Activated CD4-positive, alpha-beta T cell treated with anti-CD3 and anti-CD28 coated beads, Interleukin-2, amount 50 U/mL, for 4 hours (primary cell): ENCODE results near the gene BEGAIN.

Experiments used
- DNase-seq, 2 experiments: peaks; one replicate each; pipeline ENCODE4 v3.0.0-alpha.2; 2020

BEGAIN gene

DNA sequence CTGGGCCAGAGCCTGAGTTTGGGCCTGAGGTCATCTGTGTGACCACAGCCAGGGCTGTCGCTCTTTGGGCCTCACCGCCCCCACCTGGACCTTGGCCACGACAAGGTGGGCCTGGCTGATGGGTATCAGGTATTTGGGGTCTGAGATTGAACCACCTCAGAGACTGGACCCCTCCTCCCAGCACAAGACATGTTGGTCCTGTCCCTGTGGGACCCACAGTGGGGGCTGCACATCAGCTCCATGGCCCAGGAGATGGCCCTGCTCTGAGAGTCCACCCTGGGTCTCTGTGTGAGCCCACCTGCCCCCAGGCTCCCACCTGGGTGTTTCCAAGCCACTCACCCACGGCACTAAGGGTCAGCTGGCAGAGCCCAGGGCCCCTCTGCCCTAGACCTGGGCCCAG lies 20.6 kb downstream of the BEGAIN start:
- no peak for DNase-seq

DNA sequence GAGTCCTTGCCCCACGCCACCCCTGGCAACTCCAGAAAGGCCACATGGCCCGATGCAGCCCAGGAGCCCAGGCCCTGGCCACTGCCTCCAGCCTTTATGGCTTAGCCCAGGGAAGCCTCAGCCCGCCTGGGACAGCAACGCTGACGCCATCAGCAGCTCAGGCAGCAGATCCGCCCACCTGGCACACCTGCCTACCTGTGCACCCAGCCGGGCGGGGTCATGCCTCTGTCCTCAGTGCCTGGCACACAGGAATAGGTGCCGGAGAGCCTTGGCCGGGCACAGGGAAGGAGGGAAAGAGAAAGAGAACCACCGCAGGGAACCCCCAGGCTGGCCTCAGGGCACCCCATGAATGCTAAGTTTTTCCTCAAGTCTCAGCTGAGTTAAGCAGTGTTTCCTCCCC lies 21.1 kb downstream of the BEGAIN start:
- no peak for DNase-seq

DNA sequence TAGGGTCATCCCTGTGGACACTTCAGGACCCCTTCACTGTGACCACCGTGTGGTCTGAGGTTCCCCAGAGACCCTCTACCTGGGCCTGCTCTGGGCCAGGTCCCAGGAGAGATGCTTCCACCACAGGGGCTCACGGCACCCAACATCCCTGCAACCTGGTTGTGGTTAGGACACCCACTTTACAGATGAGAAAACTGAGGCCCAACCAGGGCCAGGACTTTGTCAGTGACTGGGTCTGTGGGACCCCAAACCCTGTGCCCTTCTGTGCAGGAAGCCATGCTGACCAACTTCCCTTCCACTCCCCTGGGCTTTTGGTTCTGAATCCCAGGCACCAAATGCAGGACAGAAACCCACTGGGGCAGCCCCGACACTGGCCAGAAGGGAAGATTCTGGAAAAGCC lies 21.6 kb downstream of the BEGAIN start:
- no peak for DNase-seq

DNA sequence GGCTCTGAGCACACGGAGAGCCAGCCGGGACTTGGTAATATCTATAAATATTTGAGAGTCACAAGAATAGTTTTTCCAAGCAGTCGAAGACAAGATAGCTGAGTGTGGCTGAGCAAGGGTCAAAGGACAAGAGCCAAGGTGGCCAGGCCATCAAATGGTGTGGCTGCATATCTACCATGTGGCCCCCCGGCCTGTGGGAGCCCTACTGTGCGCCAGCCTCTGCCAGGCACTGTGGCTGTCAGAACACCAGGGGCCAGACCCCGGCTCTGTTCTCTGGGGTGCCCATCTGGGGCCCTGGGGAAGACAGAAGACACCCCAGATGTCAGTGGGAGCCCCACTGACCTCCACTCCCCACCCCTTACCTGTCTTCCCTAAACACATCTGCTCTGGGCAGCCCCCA lies 22.7 kb downstream of the BEGAIN start:
- no peak for DNase-seq

DNA sequence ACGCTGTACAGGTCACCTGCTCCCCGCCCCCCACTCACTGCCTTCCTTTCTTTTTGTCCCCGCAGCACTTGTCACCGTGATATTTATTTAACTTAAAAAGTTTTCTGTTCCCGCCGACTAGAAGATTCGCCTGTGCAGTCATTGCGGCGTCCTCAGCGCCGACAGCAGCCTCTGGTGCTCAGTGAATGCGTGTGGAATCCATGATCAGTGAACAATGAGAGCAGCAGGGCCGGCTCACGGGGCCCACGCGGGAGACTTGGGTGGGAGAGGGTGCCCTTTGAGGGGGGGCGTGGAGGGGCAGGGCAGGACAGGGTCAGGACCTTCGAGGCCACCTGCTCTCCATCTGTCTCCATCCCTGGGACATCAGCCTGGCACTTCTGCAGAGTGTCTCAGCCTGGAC lies 24.5 kb downstream of the BEGAIN start:
- DNase-seq = no peak

DNA sequence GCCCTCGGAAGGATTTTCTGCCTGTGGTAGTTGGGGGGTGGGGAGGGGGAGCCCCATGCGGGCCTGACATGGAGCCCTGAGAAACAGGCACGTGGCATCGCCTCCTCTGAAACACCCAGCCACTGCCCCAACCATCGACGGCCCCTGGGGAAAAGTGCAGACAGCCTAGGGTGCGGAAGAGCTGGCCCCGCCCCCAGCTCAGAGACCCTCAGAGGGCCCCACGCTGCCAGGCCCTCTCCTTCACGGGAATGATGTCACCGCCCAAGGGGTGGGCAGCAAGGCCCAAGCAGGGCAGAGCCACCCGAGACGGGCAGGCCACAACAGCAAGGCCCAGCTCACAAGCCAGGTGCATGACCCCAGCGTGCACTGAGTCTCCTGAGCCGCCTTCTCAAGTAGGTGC lies 26.2 kb downstream of the BEGAIN start:
- no peak for DNase-seq

DNA sequence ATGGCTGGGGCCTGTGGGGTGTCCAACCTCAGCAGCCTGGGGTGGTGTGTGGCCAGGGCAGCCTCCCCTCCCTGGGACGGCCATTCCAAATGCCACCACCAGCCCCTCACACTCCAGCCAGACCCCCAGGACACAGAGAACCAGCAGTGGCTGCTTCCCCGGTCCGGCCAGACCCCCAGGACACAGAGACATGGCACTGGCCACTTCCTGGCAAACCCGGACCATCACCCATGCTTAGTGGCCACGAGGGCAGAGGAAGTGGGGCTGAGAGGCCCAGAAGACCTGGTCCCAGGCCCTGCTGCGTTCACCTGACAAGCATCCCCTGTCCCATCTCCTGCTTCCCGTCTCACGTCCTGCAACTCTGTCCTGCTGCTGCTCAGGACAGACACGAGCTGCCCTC lies 26.7 kb downstream of the BEGAIN start:
- no peak for DNase-seq

DNA sequence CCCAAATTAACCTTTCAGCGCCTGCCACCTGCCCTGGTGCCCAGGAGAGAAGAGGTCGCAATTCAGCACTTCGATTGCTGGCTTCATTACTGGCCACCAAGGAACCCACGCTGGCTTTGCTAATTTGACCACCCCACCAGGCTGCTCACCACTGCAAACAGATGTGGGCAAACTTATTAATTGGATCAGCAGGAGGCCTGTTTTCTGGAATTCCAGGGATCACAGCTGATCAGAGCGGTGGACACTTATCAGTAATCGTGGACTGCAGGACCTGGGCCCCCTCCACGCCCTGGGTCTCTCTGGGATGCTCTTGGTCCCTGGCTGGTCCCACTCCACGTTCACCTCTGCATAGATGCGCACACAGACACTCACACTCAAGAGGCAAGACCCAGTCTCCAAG lies 27.8 kb downstream of the BEGAIN start:
- no peak for DNase-seq

DNA sequence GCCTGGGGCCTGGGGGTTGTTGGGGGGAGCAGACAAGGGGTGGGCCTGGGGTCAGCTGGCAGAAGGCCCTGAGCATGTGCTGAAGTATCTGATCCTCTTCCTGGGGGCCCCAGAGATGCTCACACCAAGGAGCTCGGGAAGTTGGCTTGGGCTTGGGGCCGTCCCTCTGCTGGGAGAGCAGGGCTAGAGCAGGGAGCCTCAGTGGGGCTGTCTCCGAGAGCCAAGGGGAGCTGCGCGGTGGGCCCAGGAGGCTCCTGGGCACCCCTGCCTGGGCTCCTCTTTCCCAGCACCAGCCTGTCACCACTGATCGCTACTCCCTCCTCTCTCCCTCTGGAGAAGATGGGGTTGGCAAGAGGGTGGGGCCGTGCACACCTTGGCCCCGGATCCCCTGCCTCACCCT lies 28.3 kb downstream of the BEGAIN start:
- DNase-seq = no peak

DNA sequence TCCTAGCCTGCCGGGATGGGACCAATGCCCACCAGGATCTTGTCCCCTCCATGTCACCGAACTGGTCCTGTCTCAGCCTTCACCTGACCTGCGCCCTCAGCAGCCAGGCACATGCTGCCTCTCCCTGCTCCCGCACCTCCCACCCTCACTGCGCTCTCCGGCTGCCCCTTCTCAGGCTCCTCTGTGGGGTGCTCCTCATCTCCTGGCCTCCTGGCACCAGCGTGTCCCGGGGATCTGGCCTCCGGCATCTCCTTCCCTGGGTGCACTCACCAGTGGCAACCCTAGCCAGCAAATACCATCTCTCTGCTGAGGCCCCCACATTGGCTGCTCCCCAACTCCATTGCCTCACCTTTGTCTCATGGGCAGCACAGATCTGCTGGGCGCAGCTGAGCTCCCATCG lies 29.0 kb downstream of the BEGAIN start:
- DNase-seq = no peak

DNA sequence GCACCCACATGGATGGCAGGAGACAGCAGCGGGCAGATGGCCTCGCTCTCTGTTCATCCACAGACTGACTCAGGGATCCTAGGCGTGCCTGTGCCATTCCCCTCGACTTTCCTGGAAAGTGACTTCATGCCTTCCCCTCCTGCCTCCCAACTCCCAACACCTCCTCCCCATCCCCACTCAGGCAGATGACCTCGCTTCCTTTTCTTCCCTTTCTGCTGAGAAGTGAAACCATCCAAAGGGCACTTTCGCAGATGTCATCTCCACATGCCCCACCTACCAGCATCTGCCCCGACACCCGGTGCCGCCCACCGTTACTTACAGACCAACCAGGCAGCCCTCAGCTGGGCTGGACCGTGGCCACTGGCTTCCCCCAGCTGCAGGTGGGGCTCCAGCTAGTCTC lies 29.6 kb downstream of the BEGAIN start:
- no peak for DNase-seq

DNA sequence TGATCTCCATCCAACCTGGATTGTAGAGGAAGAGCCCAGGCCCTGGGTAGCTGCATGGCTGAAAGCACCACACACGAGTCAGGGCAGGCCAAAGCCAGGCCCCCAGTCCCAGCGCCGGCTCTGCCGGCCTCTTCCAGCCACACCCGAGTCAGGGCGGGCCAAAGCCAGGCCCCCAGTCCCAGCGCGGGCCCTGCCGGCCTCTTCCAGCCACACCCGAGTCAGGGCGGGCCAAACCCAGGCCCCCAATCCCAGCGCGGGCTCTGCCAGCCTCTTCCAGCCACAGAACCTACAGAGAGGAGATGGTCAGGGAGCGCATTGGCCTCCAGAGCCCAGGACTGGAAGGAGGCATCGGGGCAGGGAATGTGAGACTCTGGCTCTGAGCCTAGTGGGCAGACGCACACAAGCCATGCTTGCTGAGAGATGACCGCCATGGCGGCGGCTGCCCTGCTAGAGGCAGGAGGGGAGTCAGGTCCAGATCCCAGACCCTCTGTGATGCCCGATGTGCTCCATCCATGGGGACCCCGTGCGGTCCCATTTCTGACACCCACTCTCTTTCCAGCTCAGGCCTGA lies 30.2 kb downstream of the BEGAIN start:
- no peak for DNase-seq

DNA sequence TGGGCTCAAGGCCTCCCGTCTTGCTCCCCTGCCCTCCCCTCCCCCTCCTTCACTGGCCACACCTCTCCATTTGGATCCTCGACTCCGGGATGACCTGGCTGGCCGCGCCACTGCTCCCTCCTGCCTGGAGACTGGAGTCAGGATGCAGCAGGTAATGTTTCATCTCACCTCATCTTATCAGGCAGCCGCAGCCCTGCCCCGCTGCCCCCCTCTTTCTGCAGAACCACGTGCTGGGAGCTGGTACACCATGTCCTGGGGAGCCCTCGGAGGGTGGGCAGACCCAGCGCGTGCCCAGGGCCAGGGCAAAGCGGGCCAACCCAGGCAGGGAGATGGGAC lies 31.1 kb downstream of the BEGAIN start:
- DNase-seq = no peak

DNA sequence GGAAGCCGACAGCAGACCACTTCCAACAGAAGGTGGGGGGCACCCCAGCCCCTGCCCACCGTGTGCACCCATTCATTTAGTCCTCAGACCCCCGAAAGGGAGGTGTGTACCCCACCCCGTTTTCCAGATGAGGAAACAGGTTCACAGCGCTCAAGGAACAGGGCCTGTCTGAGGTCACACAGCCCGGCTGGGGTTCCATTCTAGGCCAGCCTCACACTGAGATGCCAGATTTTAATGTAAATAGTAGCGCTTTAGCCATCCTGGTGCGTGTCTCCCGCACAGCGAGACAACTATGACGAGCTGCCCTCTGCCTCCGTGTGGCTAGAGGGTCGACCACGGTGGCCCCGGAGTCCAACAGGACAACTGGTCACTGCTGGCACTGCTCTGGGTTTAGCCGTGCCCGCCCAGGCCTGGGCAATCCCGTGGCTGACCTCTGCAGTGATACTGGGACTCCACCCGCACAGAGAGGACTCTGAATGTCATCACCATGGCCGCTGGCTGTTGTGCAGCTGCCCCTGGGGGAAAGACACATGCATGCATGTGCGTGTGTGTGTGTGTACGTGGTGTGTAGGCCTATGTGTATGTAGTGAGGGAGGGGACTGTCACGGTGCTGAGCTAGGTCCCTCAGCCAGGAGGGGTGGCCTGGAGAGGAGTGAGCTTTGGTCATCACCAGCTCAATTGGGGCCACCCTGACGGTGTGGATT lies 31.6 kb downstream of the BEGAIN start:
- DNase-seq = no peak

DNA sequence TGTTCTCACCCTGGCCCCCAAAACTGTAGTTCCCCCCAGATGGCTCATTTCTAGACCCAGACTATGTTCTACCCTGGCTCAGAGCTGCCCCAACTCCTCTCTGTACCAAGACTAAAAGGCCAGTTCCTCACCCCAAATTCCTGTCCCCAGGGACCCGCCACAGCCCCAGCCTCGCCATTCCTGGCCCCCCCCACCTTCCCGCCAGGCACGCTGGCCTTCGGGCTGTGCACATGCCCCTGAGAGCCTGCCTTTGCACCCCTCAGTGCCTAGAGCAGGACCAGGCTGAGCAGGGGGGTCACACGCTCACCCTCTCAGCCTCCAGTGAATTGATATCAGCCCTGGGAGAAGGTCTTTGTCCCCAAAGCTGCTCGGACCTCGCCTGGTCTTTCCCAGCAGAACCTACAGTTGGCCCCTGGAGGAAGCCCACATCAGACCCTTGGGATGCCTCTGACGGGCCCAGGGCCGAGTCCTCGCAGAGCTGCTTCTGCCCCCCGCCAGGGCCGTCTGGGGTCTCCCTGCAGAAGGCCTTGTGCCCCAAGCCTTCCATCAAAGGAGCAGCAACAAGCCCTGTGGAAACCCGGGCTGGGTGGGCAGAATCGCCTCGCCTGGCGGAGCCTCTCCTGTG lies 32.4 kb downstream of the BEGAIN start:
- no peak for DNase-seq

DNA sequence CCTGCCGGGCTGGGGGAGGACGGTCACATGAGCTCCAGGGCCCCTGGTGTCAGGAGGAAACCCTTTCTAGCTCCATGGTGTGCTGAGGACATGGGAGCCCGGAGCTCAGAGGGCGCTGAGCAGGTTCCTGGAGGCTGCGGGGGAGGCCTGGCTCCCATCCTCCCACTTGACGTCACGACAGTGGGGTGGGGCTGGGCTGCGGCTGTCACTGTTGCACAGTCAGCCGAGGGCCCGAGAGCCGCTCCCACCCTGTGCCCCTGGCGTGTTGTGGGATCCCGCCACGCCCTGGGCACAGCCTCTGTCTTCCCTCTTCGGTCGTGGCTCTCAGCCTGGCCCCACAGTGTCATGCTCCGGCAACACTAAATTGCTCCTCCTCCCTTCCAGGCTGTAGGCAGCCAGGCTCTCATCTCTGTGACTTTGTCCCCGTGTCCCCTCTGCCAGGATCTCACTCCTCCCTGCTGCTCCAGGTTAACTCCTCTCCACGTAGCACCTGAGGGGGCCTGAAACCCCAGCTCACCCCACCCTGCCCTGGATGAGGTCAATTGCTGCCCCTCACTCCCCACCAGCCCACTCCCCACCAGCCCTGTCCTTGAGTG lies 33.0 kb downstream of the BEGAIN start:
- DNase-seq = no peak

DNA sequence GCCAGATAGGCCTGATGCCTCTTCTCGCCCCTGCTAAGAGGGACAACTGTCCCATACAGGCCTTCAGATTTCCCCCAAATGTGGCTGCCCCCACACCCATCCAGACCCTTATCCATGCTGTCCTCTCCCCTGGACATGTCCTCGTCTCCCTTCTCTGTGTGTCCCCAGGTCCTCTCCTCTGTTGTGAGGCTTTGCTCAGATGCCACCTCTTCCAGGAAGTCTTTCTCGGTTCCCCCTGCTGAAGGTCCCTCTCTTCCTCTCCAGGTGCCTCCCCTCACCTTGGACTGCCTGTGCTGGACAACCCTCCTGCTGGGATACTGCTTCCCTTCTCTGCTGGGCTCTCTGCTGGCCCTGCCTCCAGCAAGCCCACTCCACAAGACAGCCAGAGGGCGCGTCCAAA lies 33.7 kb downstream of the BEGAIN start:
- DNase-seq = no peak

DNA sequence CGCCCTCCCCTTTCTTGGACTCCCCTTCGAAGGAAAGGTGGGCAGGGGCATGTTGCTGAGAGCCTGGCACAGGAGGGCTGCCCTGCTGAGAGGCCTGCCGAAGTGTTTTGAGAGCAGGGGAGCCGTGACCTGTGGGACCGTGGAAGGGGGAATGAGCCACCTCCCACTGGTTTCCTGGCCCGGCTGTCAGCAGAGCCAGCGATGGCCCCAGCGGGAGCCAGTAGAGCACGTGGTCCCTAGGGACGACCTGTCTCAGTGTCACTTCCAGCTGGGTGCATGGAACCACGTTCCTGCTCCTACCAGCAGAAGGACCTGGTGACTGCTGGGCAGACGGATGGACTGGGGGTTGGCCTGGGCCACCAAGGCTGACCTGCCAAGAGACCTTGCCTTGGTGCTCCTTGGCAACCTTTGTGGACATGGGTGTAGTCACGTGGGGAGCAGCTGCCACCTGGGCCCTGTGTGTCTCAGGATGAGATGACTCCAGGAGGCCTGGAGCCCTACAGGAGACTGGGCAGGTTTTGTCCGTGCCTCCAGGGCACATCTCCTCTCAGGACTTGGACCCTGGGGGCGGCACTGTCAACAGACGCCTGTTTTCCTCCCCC lies 34.6 kb downstream of the BEGAIN start:
- no peak for DNase-seq

DNA sequence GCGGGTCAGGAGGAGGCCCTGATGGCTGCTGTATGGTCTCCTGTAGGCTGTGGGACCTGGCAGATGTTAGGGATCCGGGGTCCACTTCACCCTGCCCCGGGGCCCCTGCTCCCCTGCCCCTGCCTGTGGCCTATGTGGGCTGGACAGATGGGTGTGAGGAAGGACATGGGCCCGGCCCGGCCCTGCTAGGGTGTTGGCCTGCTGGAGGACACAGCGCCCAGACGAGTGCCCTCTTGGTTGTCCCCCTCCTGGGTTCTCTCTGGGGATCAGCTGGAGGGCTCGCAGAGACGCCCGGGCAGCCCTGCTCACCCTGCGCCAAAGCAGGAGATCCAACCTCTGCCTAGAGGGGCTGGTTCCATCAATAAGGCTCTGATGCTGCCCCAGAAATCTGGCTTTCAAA lies 36.2 kb downstream of the BEGAIN start:
- DNase-seq = no peak

DNA sequence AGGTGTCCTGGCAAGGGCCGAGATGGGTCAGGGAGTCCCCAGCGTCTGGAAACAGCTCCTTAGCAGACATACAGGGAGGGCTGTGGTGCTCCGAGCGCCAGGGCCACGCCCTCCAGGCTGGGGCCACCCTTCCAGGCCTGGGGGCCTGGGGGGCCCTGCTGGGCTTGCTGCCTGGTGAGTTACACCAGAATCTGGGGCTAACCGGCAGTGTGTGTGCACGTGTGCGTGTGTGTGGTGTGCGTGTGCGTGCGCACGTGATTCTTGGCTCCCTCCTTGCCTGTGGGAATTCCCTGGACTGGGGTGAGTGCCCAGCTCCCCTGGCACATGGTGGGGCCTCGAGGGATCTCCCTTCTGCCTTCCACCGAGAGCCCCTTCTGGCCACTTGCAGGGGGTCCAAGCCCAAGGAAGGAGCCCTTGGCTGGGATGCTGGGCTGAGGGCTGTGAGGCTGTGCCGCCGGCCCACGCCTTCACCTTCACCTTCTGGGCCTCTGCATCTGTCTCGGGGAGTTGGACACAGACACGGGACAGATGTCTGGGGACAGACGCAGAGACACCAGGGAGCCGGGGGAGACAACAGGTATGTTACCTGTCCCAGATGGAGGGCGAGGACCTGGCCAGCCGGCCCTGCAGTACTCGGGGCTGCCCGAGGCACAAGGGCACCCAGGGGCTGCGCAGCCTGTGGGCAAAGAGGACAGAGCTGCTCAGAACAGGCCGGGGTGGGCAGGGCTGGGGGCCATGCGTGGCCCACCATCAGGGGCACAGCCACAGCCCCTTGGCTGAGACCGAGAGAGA lies 37.2 kb downstream of the BEGAIN start:
- no peak for DNase-seq

DNA sequence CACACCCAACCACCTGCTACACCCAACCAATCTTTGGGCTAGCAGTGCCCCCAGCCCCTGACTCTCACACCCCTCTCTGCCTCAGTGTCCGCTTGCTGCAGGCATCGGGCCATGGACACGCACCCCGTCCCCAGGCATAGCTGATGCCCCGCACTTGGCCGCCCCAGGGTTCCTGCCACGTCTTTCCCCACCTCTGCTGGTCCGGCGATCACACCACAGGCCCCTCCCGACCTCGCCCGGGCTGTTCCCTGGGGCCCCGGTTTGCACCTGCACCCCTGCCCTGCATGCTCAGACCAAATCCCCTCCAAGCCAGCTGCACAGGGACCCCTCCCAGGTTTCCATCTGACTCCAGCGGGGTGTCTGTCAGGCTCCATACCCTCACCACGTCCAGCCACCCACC lies 38.3 kb downstream of the BEGAIN start:
- DNase-seq = no peak

DNA sequence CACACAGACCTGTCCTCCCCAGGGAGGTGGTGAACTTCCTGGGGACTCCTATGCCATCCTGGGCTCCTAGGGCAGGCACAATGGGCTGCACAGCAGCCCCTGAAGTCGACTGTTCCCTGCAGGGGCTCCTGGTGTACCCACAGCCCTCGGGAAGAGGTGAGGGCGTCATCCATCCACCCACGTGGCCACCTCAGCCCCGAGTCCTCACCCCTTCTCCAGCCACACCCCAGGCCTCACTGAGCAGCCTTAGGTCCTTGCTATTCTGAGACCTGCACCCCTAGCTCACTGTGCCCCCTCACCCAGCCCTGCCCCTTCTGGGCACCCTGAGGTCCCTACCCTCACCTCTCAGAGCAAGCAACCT lies 38.9 kb downstream of the BEGAIN start:
- no peak for DNase-seq

DNA sequence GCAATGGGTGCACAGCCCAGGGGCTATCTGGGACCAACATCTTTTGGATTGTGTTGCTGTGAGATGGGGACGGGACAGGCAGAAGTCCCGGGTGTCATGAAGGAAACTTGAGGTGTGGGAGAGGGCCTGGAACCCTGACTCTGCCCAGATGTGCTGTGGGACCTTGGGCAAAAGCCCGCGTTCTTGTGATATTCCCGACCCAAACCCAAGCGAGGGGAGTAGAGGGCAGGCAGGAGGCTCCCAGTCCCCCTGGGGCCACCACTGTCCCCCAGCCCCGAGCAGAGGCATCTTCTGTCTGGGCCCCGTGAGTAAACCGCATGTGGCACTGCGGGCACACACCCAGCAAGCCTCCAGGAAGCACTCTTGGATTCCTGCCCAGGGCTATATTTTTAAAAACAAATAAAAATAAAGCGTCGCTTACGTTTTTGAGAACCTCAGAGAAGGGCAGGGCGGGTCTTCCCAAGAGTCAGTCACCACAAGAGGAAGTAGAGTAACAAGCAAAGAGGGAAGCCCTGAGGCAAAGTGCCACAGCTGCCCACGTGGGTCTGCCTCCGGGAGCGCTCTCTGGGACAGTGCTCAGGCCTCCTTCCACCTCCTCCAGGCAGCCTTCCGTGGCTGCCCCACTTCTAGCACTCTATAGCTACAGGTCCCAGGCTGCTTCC lies 39.5 kb downstream of the BEGAIN start:
- DNase-seq = peak in 1 of 2 experiments; percentile 15
